ENCODE measurements around the gene HCST. TPM values are rescaled to one million over a fixed set of nuclear protein-coding genes. Genes with fewer than 3 reads are reported as not detected.

HCST gene
- total and polyA plus RNA-seq, 12 donors, result 2.8 to 97.2 (median 10.5) TPM; not detected in 1

DNA sequence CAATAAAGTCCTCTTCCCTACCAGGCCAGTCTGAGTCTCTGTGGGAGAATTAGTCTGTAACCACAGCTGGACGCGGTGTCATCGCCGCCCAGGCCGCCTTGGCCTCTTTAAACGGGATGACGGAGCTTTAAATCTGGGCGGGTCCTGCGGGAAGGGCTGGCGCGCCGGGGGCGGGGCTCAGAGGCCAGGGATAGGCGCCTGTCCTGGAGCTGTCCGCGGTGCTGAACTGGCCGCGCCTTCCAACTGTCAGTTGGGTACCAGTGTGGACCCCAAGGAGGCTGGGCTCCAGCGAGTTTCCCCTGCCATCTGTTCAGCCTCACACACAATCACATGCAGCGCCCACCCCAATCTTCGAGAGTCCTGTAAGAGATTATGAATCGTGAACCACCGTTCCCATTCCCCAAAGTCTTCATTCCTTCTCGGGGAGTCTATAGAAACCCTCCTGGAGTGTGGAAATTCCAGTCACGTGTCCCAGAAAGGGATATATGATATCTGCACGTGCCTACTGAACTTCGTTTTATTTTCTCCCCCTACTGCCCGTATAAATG, 22.5 kb upstream of the HCST start:
- Histone ChIP-seq H3K36me3 (replicated peaks in 1 of 2) (no peaks in the 10 kb centered on the region), H3K27ac (no peak overlapping the region), H3K4me1 (replicated peaks in 1 of 2) (no peaks in the 10 kb centered on the region), H3K27me3 (no peaks in the 10 kb centered on the region), H3K9me3 (replicated peaks in 1 of 3) (no peaks in the 10 kb centered on the region), H3K4me3 (no peak overlapping the region)
- intact Hi-C loops (cut with DNase I), result no loop called here
- WGBS, 4 donors, result 3 to 8% (median 4%) methylated on average over 11 to 28 of the region's 28 CpGs
- TF ChIP-seq CTCF (IDR thresholded peaks at IDR 0.05), result no peak
- TF ChIP-seq POLR2A (IDR thresholded peaks at IDR 0.05), result no peak
- peak; percentile 91 to 96 (median 95) for DNase-seq

DNA sequence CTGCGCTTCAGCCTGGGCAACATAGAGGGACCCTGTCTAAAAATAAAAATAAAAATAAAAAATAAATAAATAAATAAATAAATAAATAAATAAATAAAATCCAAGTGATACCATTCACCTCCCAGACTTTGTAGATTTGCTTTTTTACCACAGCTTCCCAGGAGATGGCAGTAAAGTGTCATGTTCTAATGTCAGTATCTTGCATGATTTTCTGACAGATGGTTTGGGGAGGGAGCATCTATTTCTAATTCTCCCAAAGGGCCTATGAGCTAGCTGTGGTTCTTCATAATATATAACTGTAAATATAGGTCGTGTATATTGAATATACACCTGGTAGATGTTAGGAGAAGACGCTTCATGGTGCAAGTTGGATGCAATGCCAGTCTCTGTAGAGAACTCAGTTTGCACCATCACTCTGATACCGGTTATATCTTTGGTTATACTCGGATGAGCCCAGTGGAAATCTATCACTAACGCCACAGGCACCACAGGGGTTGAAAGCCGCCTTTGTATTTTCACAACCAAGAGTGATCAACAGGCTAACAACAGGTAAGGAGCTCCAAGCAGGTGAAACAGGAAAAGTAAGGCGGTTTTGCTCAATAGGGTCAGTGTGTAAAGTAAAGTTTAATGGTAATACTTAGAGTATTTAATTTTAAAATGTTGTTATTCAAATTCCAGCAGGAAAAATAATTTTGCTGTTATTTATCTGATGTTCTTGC, 20.1 kb upstream of the HCST start:
- DNase-seq, result peak in 6 of 7 donors; percentile 48 to 70 (median 61)
- no peak for TF ChIP-seq POLR2A (IDR thresholded peaks at IDR 0.05)
- TF ChIP-seq CTCF (IDR thresholded peaks at IDR 0.05), result peak; percentile 31 to 87 (median 64)

GRCh38 chr19:35883882-35884281, 18.4 kb upstream of the HCST start:
- no peaks in the 10 kb centered on the region for H3K9me3 ChIP-seq (replicated peaks in 1 of 3)
- no peaks in the 10 kb centered on the region for H3K4me1 ChIP-seq (replicated peaks in 1 of 2)
- H3K27me3 ChIP-seq, result no peaks in the 10 kb centered on the region
- intact Hi-C loops (cut with DNase I), result loop anchor here in 1 of 2 donors (2.0 kb wide), 1 partner anchor 49 kb away; no protein-coding TSS in a partner anchor
- H3K4me3 ChIP-seq, result no peak overlapping the region
- TF ChIP-seq CTCF (IDR thresholded peaks at IDR 0.05) (no peak), POLR2A (IDR thresholded peaks at IDR 0.05) (no peak)
- peaks cover 0 to 19% of the 10 kb centered on the region in 2 donors for H3K36me3 ChIP-seq (replicated peaks in 1 of 2)
- DNase-seq, result no peak
- no peak overlapping the region for H3K27ac ChIP-seq
- 52 to 66% (median 60%) methylated on average over 2 of the region's 2 CpGs for WGBS, 4 donors

More for the DNA sequence above, 20.1 kb upstream of the HCST start:
- intact Hi-C loops (cut with DNase I), result loop anchor here in 1 of 2 donors (2.0 kb wide), 1 partner anchor 51 kb away; no protein-coding TSS in a partner anchor
- Histone ChIP-seq H3K4me1 (replicated peaks in 1 of 2) (no peaks in the 10 kb centered on the region), H3K4me3 (no peak overlapping the region), H3K36me3 (replicated peaks in 1 of 2) (peaks cover 0 to 3% of the 10 kb centered on the region in 2 donors), H3K27me3 (no peaks in the 10 kb centered on the region), H3K9me3 (replicated peaks in 1 of 3) (no peaks in the 10 kb centered on the region), H3K27ac (no peak overlapping the region)
- WGBS, 4 donors, result 21 to 27% (median 24%) methylated on average over 8 of the region's 8 CpGs

DNA sequence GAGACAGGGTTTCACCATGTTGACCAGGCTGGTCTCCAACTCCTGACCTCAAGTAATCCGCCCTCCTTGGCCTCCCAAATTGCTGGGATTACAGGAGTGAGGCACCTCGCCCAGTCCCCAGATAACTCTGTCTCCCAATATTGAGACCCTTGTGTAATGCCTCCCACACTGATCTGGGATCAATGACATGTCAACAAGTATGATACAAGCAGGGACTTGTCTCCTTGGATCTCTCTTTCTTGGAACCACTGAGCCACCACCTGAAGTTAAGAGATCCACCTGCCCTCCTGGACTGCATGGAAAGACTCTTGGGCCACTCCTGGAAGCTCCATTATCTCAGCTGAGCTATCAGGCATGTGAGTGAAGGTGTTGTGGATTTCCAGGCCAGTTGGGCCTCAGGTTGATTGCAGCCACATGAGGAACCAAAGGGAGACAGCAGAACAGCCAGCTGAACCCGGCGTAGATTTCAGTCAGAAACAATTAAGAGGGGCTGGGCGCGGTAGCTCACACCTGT, 17.0 kb upstream of the HCST start:
- 91 to 96% (median 93%) methylated on average over 6 of the region's 6 CpGs for WGBS, 4 donors
- TF ChIP-seq POLR2A (IDR thresholded peaks at IDR 0.05) (no peak), CTCF (IDR thresholded peaks at IDR 0.05) (no peak)
- no peaks in the 10 kb centered on the region for H3K4me1 ChIP-seq (replicated peaks in 1 of 2)
- no peaks in the 10 kb centered on the region for H3K27me3 ChIP-seq
- H3K4me3 ChIP-seq, result no peak overlapping the region
- intact Hi-C loops (cut with DNase I), result loop anchor here in 1 of 2 donors (5.0 kb wide), 1 partner anchor 52 kb away; the partner anchor contains the start of gene LRFN3
- H3K36me3 ChIP-seq (replicated peaks in 1 of 2), result peaks cover 0 to 33% of the 10 kb centered on the region in 2 donors
- H3K9me3 ChIP-seq (replicated peaks in 1 of 3), result no peaks in the 10 kb centered on the region
- no peak for DNase-seq
- H3K27ac ChIP-seq, result no peak overlapping the region
